Right lobe of liver (tissue), 6 donors: Measurements from ENCODE around the gene KRCC1. TPM values are rescaled to one million over a fixed set of nuclear protein-coding genes. Genes with fewer than 3 reads are reported as not detected.

Experiments
- ATAC-seq, 4 donors: fragments of 200-7000 bp; cut with Tn5 transposase; one replicate each; pipeline ENCODE4 v1.9.1; 2020; ENCODE audit warnings: mild to moderate bottlenecking in 4 of 4, moderate library complexity in 4 of 4
- DNase-seq, 3 donors: peaks; one replicate each; pipeline ENCODE4 v3.0.0-alpha.2; 2020
- H3K27ac ChIP-seq, 3 donors: fragments of 200-600 bp; one replicate each; pipeline ENCODE4 v1.8.0; 2022
- H3K27me3 ChIP-seq, 2 donors: fragments of 200-600 bp; one replicate each; pipeline ENCODE4 v1.8.0; 2022
- H3K36me3 ChIP-seq, 4 donors: fragments of 200-600 bp; sonication (generic) in 1 of 4; one replicate each; pipeline versions ENCODE4 v1.5.1 to v1.8.0; 2017 to 2022; ENCODE audit warnings: control low read depth in 1 of 4
- H3K4me1 ChIP-seq, 4 donors: fragments of 200-600 bp; sonication (generic) in 1 of 4; one replicate each; pipeline versions ENCODE4 v1.5.1 to v1.8.0; 2017 to 2022; ENCODE audit warnings: control low read depth in 1 of 4
- H3K4me3 ChIP-seq, 3 donors: fragments of 200-600 bp; one replicate each; pipeline ENCODE4 v1.8.0; 2022
- H3K9me3 ChIP-seq, 4 donors: fragments of 200-600 bp; sonication (generic) in 1 of 4; one replicate each; pipeline versions ENCODE4 v1.5.1 to v1.8.0; 2017 to 2022; ENCODE audit warnings: control low read depth in 1 of 4
- POLR2A ChIP-seq: fragments of 450-650 bp; IDR thresholded peaks from one replicate; pipeline ENCODE4 v1.6.1; 2017; ENCODE audit warnings: antibody characterized with exemption, mild to moderate bottlenecking
- WGBS: methylation state at CpG from one replicate; pipeline ENCODE4 v1.1.6; 2018; ENCODE audit warnings: low coverage, low lambda C conversion rate; ENCODE audit not compliant: insufficient coverage; ENCODE audit errors: missing lambda C conversion rate; 5-methylcytosine and 5-hydroxymethylcytosine counted together
- intact Hi-C, 2 donors: fragments of 100-400 bp; cut with DNase I; formaldehyde crosslinking; loops; one replicate each; pipeline versions ENCODE4 v1.11.2 to v1.14.1; 2022
- total RNA-seq, 6 experiments: library from RNA; depleted of rRNA in 2 of 6; stranded (reverse); fragments of >200 nt in 2 of 6; fragmentation: NEBNext Ultra II Directional in 3 of 6; extraction: Animal tissue kit (Norgen Biotek cat#: 25700) in 3 of 6; gene quantifications; one replicate each; pipeline versions ENCODE4 v1.1.0 to v1.2.4, GENCODE V29; 2016 to 2023
- TF ChIP-seq, protein P1 (sequence below), 4 donors: fragments of 200-600 bp in 3 of 4; fragments of 450-650 bp in 1 of 4; IDR thresholded peaks; one replicate each; pipeline versions ENCODE4 v1.5.1 to v1.8.0; 2016 to 2022; ENCODE audit warnings: antibody characterized with exemption in 4 of 4, mild to moderate bottlenecking in 2 of 4
- donor health status: DM: no; HTN: yes; CAD: no.
- donor health status: DM: no; HTN: no; CAD: no.
- donor health status: DM: no; HTN: no; CAD: no.
- donor health status: DM: no; HTN: yes; CAD: no.
- donor health status: DM: no; HTN: yes; CAD: no.

KRCC1 gene
- total RNA-seq, 6 experiments from 2014 or later: 9.3 to 17.1 (median 11.5) TPM

DNA sequence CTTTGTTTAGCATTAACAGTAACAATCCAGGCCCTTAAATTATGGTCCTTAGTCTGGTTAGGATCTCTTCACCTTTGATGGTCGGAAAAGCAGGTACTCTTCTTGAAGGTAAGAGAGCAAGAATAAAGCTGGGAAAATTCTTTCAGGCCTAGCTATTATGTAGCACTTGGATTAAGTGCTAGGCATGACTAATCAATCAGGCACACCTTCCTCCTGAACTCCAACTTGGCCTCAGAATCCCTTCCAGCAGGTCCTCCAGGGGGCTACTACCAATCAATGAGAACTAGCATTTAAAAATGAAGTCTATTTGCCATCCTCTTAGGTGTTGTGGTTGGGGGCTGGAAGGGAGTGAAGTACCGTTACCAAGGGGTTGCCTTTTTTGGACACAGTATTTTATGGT, 15.8 kb upstream of the KRCC1 start:
- no peak for DNase-seq
- Histone ChIP-seq H3K27ac (no peak overlapping the region), H3K27me3 (no peaks in the 10 kb centered on the region), H3K4me3 (no peak overlapping the region), H3K36me3 (no peaks in the 10 kb centered on the region), H3K4me1 (peaks cover 0 to 7% (median 0%) of the 10 kb centered on the region in 4 donors), H3K9me3 (no peaks in the 10 kb centered on the region)
- intact Hi-C loops: no loop called here
- ATAC-seq: no peak
- no peak for TF ChIP-seq POLR2A
- TF ChIP-seq, protein P1, sequence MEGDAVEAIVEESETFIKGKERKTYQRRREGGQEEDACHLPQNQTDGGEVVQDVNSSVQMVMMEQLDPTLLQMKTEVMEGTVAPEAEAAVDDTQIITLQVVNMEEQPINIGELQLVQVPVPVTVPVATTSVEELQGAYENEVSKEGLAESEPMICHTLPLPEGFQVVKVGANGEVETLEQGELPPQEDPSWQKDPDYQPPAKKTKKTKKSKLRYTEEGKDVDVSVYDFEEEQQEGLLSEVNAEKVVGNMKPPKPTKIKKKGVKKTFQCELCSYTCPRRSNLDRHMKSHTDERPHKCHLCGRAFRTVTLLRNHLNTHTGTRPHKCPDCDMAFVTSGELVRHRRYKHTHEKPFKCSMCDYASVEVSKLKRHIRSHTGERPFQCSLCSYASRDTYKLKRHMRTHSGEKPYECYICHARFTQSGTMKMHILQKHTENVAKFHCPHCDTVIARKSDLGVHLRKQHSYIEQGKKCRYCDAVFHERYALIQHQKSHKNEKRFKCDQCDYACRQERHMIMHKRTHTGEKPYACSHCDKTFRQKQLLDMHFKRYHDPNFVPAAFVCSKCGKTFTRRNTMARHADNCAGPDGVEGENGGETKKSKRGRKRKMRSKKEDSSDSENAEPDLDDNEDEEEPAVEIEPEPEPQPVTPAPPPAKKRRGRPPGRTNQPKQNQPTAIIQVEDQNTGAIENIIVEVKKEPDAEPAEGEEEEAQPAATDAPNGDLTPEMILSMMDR (IDR thresholded peaks at IDR 0.05): no peak
- 81% methylated on average over 2 of the region's 2 CpGs for WGBS

GRCh38 chr2:88070055-88070454, 14.5 kb upstream of the KRCC1 start:
- H3K9me3 ChIP-seq: no peaks in the 10 kb centered on the region
- H3K4me1 ChIP-seq: peaks cover 0 to 4% (median 0%) of the 10 kb centered on the region in 4 donors
- no peaks in the 10 kb centered on the region for H3K36me3 ChIP-seq
- no peaks in the 10 kb centered on the region for H3K27me3 ChIP-seq
- intact Hi-C loops: no loop called here
- 57% methylated on average over 1 of the region's 1 CpG for WGBS
- TF ChIP-seq, protein P1 (IDR thresholded peaks at IDR 0.05): no peak
- TF ChIP-seq POLR2A: no peak
- no peak overlapping the region for H3K27ac ChIP-seq
- ATAC-seq (no peak), DNase-seq (no peak)
- H3K4me3 ChIP-seq: no peak overlapping the region

- ATAC-seq (no peak), DNase-seq (no peak)
- H3K27ac ChIP-seq: no peak overlapping the region
- no peaks in the 10 kb centered on the region for H3K9me3 ChIP-seq
- no peaks in the 10 kb centered on the region for H3K4me1 ChIP-seq
- intact Hi-C loops: no loop called here
- H3K4me3 ChIP-seq: no peak overlapping the region
- no peaks in the 10 kb centered on the region for H3K27me3 ChIP-seq
- TF ChIP-seq, protein P1 (IDR thresholded peaks at IDR 0.05): no peak
- no peaks in the 10 kb centered on the region for H3K36me3 ChIP-seq
Measured at GRCh38 chr2:88069117-88069516, 13.5 kb upstream of the KRCC1 start.

DNA sequence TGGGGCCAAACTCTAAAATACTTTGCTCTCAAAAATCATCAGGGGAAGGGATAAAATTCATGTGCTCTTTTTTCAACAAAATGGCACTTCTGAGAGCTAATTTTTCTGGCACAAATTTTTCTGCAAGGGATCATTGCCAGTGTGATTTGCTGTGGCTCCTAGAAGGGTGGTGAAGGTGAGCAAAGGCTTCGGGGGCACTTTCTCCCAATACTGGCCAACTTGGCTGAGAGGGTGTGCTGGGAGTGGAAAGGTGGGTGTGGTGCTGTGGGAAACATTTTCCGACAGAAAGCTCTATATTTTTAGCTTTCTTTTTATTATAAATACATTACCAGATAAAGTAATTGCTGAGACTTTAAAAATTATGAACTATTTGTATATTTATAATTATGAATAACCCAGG, 12.5 kb upstream of the KRCC1 start:
- Histone ChIP-seq H3K4me3 (no peak overlapping the region), H3K27ac (no peak overlapping the region), H3K9me3 (no peaks in the 10 kb centered on the region), H3K27me3 (no peaks in the 10 kb centered on the region), H3K4me1 (no peaks in the 10 kb centered on the region), H3K36me3 (no peaks in the 10 kb centered on the region)
- intact Hi-C loops: no loop called here
- ATAC-seq: no peak
- DNase-seq: no peak
- 71% methylated on average over 2 of the region's 2 CpGs for WGBS
- TF ChIP-seq, protein P1 (IDR thresholded peaks at IDR 0.05): no peak
- TF ChIP-seq POLR2A: no peak

DNA sequence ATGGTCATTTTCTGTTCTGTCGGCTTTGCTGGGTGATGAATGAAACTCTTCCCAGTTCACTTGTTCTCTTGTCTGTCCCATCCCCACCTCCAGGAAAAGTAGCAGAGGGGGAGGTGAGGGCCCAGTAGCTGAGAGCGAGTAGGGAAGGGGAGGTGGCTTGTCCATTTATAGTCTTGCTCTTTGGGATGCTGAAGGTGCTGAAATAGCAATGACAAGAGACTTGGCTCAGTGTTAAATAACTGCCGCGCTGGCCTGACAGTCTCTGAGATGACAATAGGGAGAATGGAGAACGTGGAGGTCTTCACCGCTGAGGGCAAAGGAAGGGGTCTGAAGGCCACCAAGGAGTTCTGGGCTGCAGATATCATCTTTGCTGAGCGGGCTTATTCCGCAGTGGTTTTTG, 12.0 kb upstream of the KRCC1 start, which contains the start of gene SMYD1:
Gene SMYD1, plus strand, starts transcription at position 228 of the 400 bp plus-strand sequence. Its CDS starts 40 bp downstream, at position 268.
- no peak for TF ChIP-seq POLR2A
- TF ChIP-seq, protein P1 (IDR thresholded peaks at IDR 0.05): no peak
- intact Hi-C loops: no loop called here
- H3K4me3 ChIP-seq: no peak within 1 kb of the TSS

More for the DNA sequence above, 12.0 kb upstream of the KRCC1 start, which contains the start of gene SMYD1:
- Histone ChIP-seq H3K9me3 (no peaks in the 10 kb centered on the region), H3K36me3 (no peaks in the 10 kb centered on the region), H3K27me3 (no peaks in the 10 kb centered on the region), H3K4me1 (no peaks in the 10 kb centered on the region), H3K27ac (no peak within 1 kb of the TSS)
- ATAC-seq: no peak
- WGBS: 88% methylated on average over 8 of the region's 8 CpGs
- no peak for DNase-seq
